Measurements from ENCODE around the gene OR52R1. TPM values are rescaled to one million over a fixed set of nuclear protein-coding genes. Genes with fewer than 3 reads are reported as not detected.

OR52R1 gene
- total and polyA plus RNA-seq, 11 donors, result not detected

DNA sequence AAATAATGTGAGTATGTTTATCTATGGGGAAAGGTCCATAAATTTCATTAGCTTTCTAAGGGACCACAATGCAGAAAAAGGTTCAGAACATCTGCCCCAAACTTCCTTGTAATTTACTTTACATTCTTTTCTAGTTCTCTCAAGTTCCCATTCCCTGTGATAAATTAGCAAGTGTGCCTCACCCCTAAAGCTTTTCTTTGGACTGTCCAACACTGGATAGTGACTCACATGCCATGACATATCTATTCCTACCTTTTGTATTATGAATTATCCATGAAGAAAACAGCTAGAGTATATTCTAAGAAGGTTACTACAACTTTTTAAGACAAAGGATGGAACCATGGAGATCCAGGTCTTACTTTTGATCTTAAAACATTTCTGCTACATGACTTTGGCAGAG, 36.1 kb downstream of the OR52R1 start:
- DNase-seq (no peak), ATAC-seq (no peak)
- H3K4me3 ChIP-seq, result no peak overlapping the region
- TF ChIP-seq, protein P1, sequence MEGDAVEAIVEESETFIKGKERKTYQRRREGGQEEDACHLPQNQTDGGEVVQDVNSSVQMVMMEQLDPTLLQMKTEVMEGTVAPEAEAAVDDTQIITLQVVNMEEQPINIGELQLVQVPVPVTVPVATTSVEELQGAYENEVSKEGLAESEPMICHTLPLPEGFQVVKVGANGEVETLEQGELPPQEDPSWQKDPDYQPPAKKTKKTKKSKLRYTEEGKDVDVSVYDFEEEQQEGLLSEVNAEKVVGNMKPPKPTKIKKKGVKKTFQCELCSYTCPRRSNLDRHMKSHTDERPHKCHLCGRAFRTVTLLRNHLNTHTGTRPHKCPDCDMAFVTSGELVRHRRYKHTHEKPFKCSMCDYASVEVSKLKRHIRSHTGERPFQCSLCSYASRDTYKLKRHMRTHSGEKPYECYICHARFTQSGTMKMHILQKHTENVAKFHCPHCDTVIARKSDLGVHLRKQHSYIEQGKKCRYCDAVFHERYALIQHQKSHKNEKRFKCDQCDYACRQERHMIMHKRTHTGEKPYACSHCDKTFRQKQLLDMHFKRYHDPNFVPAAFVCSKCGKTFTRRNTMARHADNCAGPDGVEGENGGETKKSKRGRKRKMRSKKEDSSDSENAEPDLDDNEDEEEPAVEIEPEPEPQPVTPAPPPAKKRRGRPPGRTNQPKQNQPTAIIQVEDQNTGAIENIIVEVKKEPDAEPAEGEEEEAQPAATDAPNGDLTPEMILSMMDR (IDR thresholded peaks at IDR 0.05), result no peak
- no peak for TF ChIP-seq POLR2A (IDR thresholded peaks at IDR 0.05)
- intact Hi-C loops (cut with DNase I), result no loop called here
- no peak overlapping the region for H3K27ac ChIP-seq
- H3K9me3 ChIP-seq, result no peaks in the 10 kb centered on the region
- H3K36me3 ChIP-seq, result no peaks in the 10 kb centered on the region
- H3K27me3 ChIP-seq, result no peaks in the 10 kb centered on the region
- H3K4me1 ChIP-seq, result no peaks in the 10 kb centered on the region

DNA sequence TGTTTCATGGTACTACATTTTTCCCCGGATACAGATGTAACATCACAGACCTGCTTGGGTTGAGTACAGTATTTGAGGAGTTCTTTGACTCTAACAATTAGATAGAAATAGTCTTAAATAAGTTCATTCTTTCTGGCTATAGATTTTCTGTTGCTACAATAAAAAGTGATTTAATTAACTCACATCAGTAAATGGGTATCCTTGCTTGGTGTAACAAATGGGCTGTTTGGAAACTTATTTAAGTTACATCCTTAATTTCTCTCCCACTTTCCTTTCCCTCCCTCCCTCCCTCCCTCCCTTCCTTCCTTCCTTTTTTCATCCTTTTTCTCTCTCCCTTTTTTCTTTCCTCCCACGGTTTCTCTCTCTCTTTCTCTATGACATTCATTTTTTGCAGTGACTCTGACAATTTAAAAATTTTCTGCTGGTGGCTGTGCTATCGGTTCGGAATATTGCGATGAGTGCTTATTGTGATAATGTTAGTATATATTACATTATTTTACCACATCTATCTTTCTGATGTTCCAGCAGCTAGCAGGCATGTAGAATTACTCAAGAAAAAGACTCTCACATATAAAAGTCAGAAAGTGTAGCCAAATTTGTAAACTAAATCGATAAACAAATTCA, 37.6 kb downstream of the OR52R1 start:
- Histone ChIP-seq H3K27me3 (no peaks in the 10 kb centered on the region), H3K4me3 (no peak overlapping the region), H3K4me1 (no peaks in the 10 kb centered on the region), H3K9me3 (no peaks in the 10 kb centered on the region), H3K36me3 (no peaks in the 10 kb centered on the region), H3K27ac (no peak overlapping the region)
- intact Hi-C loops (cut with DNase I), result no loop called here
- no peak for DNase-seq
- no peak for ATAC-seq
- 82 to 87% (median 84%) methylated on average over 6 of the region's 6 CpGs for WGBS, 4 donors
- TF ChIP-seq, protein P1 (IDR thresholded peaks at IDR 0.05), result no peak
- no peak for TF ChIP-seq POLR2A (IDR thresholded peaks at IDR 0.05)

DNA sequence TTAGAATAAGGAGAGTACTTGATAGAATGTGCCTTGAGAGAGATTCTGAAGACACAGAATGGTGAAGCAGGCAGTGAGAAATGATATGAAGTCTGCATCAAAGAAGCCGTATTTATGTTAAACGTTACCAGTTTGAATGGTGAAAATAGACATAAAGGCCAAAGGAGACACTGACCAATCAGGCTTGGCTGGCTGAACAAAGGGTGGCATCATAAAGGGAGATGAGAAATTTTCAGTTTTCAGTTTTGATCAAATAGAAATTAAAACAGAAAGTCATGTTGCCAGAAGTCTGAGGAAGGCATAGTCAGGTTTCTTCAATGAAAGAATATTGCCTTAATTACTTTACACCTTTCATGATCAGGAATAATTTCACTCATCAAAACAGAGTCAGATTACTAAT, 41.1 kb downstream of the OR52R1 start:
- Histone ChIP-seq H3K4me3 (no peak overlapping the region), H3K27me3 (no peaks in the 10 kb centered on the region), H3K27ac (no peak overlapping the region), H3K9me3 (no peaks in the 10 kb centered on the region), H3K36me3 (no peaks in the 10 kb centered on the region), H3K4me1 (no peaks in the 10 kb centered on the region)
- 85 to 90% (median 87%) methylated on average over 2 of the region's 2 CpGs for WGBS, 4 donors
- intact Hi-C loops (cut with DNase I), result no loop called here
- no peak for TF ChIP-seq POLR2A (IDR thresholded peaks at IDR 0.05)
- TF ChIP-seq, protein P1 (IDR thresholded peaks at IDR 0.05), result no peak
- ATAC-seq, result no peak
- DNase-seq, result no peak

Other genes with a start within 250 kb of the OR52R1 start
- gene OR52I2, start 222.6 kb downstream of the OR52R1 start, total RNA-seq, result not detected
- not detected for gene OR52I2, start 222.6 kb downstream of the OR52R1 start, polyA plus RNA-seq
- gene OR52I1, start 210.3 kb downstream of the OR52R1 start, total RNA-seq, result not detected
- gene OR52I1, start 210.3 kb downstream of the OR52R1 start, polyA plus RNA-seq, result not detected
- gene TRIM68, start 196.1 kb downstream of the OR52R1 start, total RNA-seq, result 10 to 100 TPM in 5 of 9 donors, 1 to 10 TPM in 4; 7.5 to 14.1 (median 10.2) TPM
- gene TRIM68, start 196.1 kb downstream of the OR52R1 start, polyA plus RNA-seq, result 1 to 10 TPM; 3.8 to 8.3 TPM
- gene OR51D1, start 166.9 kb downstream of the OR52R1 start, total RNA-seq, result not detected
- gene OR51D1, start 166.9 kb downstream of the OR52R1 start, polyA plus RNA-seq, result not detected
- 1 to 10 TPM in 8 of 9 donors, under 1 TPM in 1; 0.69 to 4.3 (median 2.2) TPM for gene OR51E1, start 160.4 kb downstream of the OR52R1 start, total RNA-seq
- 1 to 10 TPM; 1.8 to 2.1 TPM for gene OR51E1, start 160.4 kb downstream of the OR52R1 start, polyA plus RNA-seq
- gene OR51E2, start 106.5 kb downstream of the OR52R1 start, total RNA-seq, result under 1 TPM in 5 of 9 donors, not detected in 4; 0.10 to 0.50 (median 0.30) TPM
- gene OR51E2, start 106.5 kb downstream of the OR52R1 start, polyA plus RNA-seq, result under 1 TPM; 0.08 to 0.11 TPM
- not detected for gene MMP26, start 99.6 kb downstream of the OR52R1 start, total RNA-seq
- not detected for gene MMP26, start 99.6 kb downstream of the OR52R1 start, polyA plus RNA-seq
- gene OR51F1, start 34.4 kb downstream of the OR52R1 start, total RNA-seq, result not detected
- not detected for gene OR51F1, start 34.4 kb downstream of the OR52R1 start, polyA plus RNA-seq
- gene OR51F2, start 16.9 kb upstream of the OR52R1 start, total RNA-seq, result not detected
- not detected for gene OR51F2, start 16.9 kb upstream of the OR52R1 start, polyA plus RNA-seq
- gene OR51S1, start 44.8 kb upstream of the OR52R1 start, total RNA-seq, result not detected
- gene OR51S1, start 44.8 kb upstream of the OR52R1 start, polyA plus RNA-seq, result not detected
- not detected for gene OR51T1, start 77.5 kb upstream of the OR52R1 start, total RNA-seq
- not detected for gene OR51T1, start 77.5 kb upstream of the OR52R1 start, polyA plus RNA-seq
- gene OR51A7, start 99.4 kb upstream of the OR52R1 start, total RNA-seq, result not detected
- gene OR51A7, start 99.4 kb upstream of the OR52R1 start, polyA plus RNA-seq, result not detected
- not detected for gene OR51G2, start 115.0 kb upstream of the OR52R1 start, total RNA-seq
- gene OR51G2, start 115.0 kb upstream of the OR52R1 start, polyA plus RNA-seq, result not detected
- not detected for gene OR51G1, start 120.0 kb upstream of the OR52R1 start, total RNA-seq
- not detected for gene OR51G1, start 120.0 kb upstream of the OR52R1 start, polyA plus RNA-seq
- gene OR51A4, start 143.2 kb upstream of the OR52R1 start, total RNA-seq, result not detected
- gene OR51A4, start 143.2 kb upstream of the OR52R1 start, polyA plus RNA-seq, result not detected
- not detected for gene OR51A2, start 151.3 kb upstream of the OR52R1 start, total RNA-seq
- not detected for gene OR51A2, start 151.3 kb upstream of the OR52R1 start, polyA plus RNA-seq
- not detected for gene OR51L1, start 190.5 kb upstream of the OR52R1 start, total RNA-seq
- gene OR51L1, start 190.5 kb upstream of the OR52R1 start, polyA plus RNA-seq, result not detected
- gene OR52J3, start 242.1 kb upstream of the OR52R1 start, total RNA-seq, result not detected
- not detected for gene OR52J3, start 242.1 kb upstream of the OR52R1 start, polyA plus RNA-seq